Measurements from ENCODE around the gene SLC25A11.

DNA sequence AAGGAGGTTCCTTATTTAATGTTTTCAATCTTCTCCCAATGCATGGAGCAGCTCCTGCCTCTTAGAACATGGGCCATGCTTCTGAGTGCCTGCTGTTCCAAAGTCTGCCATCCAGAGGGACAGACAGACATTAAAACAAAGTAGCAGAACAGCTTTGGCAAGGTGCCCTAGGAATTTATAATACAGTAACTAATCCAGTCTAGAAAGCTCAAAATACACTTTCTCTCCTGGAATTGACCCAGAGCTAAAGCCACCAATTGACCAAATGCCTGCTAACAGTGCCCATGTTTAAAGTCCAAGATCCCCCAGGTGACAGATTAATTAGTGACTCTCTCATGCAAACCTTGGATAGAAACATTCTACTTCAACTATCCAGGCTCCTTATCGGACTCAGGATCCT lies 25.9 kb downstream of the SLC25A11 start:
- TF ChIP-seq, protein P1, sequence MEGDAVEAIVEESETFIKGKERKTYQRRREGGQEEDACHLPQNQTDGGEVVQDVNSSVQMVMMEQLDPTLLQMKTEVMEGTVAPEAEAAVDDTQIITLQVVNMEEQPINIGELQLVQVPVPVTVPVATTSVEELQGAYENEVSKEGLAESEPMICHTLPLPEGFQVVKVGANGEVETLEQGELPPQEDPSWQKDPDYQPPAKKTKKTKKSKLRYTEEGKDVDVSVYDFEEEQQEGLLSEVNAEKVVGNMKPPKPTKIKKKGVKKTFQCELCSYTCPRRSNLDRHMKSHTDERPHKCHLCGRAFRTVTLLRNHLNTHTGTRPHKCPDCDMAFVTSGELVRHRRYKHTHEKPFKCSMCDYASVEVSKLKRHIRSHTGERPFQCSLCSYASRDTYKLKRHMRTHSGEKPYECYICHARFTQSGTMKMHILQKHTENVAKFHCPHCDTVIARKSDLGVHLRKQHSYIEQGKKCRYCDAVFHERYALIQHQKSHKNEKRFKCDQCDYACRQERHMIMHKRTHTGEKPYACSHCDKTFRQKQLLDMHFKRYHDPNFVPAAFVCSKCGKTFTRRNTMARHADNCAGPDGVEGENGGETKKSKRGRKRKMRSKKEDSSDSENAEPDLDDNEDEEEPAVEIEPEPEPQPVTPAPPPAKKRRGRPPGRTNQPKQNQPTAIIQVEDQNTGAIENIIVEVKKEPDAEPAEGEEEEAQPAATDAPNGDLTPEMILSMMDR (IDR thresholded peaks at IDR 0.05 in 2 of 3, conservative IDR thresholded peaks at IDR 0.05 in 1 of 3; ENCODE audit: borderline replicate concordance in 1 of 3, insufficient read depth in 1 of 3, low read depth in 2 of 3, low read length in 2 of 3), result no peak
- no peak for TF ChIP-seq POLR2A (IDR thresholded peaks at IDR 0.05; ENCODE audit: borderline replicate concordance, extremely low read depth, insufficient read depth, insufficient read length)
- no peak for TF ChIP-seq ZNF274 (IDR thresholded peaks at IDR 0.05; ENCODE audit: low read depth, low read length)
